ENCODE measurements around the gene MAK.

MAK gene

DNA sequence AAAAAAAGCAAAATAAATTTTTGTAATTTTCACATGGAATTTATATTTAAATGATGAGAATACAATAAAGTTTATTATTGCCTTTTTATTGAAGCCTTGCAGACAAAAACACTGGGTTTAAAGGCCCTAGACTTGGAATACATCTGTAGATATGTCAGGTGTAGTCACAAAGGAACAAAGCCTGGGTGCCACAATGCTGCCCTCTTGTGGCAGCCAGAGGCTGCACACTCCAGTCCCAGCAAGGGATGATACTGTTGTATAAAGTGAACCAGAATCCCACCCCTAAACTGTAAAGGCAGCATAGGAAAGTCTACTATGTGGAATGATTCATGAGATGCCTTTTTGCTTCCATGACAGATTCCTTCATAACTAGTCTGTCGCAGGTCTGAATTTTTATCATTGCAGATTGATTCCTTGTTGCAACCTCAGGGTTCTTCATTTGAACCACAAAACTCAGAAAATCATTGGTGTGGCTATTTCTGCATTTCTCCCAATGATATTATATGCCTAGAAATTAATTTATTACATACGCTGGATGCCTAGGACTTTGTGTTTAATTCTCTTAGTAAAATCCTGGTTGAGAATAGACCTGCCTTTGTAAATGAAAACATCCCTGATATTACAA is 37.0 kb downstream of the MAK start:
- H3K4me3 Mint-ChIP-seq = no peak overlapping the region
- H3K27me3 Mint-ChIP-seq (ENCODE audit: low read depth, poor library complexity) = no peaks in the 10 kb centered on the region
- peaks cover 25% of the 10 kb centered on the region for H3K36me3 Mint-ChIP-seq (ENCODE audit: low read depth)
- H3K9me3 Mint-ChIP-seq = no peaks in the 10 kb centered on the region
- peak; percentile 66 for DNase-seq
- H3K4me1 Mint-ChIP-seq = no peaks in the 10 kb centered on the region
- no peak overlapping the region for H3K27ac Mint-ChIP-seq
- TF ChIP-seq, protein P1, sequence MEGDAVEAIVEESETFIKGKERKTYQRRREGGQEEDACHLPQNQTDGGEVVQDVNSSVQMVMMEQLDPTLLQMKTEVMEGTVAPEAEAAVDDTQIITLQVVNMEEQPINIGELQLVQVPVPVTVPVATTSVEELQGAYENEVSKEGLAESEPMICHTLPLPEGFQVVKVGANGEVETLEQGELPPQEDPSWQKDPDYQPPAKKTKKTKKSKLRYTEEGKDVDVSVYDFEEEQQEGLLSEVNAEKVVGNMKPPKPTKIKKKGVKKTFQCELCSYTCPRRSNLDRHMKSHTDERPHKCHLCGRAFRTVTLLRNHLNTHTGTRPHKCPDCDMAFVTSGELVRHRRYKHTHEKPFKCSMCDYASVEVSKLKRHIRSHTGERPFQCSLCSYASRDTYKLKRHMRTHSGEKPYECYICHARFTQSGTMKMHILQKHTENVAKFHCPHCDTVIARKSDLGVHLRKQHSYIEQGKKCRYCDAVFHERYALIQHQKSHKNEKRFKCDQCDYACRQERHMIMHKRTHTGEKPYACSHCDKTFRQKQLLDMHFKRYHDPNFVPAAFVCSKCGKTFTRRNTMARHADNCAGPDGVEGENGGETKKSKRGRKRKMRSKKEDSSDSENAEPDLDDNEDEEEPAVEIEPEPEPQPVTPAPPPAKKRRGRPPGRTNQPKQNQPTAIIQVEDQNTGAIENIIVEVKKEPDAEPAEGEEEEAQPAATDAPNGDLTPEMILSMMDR (IDR thresholded peaks at IDR 0.05) = peak; percentile 100

DNA sequence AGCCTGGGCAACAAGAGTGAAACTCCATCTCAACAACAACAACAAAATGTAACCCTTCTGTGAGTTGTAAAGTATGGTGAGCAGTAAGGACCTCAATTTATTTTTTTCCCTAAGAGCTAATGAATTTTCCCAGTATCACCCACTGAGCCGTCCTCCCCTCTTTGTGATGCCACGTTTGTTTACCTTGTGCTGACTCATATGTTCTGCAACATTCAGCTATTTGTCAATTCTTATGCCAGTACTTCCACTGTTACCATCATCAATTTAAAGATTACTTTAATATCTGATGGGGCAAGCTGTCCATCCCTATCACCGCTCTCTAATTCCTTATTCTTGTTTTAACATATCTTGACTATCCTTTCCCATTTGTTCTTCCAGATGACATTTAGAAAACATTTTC is 37.5 kb downstream of the MAK start:
- TF ChIP-seq, protein P1 (IDR thresholded peaks at IDR 0.05) = no peak
- H3K27me3 Mint-ChIP-seq (ENCODE audit: low read depth, poor library complexity) = no peaks in the 10 kb centered on the region
- H3K27ac Mint-ChIP-seq = no peak overlapping the region
- peaks cover 23% of the 10 kb centered on the region for H3K36me3 Mint-ChIP-seq (ENCODE audit: low read depth)
- no peaks in the 10 kb centered on the region for H3K9me3 Mint-ChIP-seq
- no peak overlapping the region for H3K4me3 Mint-ChIP-seq
- no peaks in the 10 kb centered on the region for H3K4me1 Mint-ChIP-seq
- no peak for DNase-seq

DNA sequence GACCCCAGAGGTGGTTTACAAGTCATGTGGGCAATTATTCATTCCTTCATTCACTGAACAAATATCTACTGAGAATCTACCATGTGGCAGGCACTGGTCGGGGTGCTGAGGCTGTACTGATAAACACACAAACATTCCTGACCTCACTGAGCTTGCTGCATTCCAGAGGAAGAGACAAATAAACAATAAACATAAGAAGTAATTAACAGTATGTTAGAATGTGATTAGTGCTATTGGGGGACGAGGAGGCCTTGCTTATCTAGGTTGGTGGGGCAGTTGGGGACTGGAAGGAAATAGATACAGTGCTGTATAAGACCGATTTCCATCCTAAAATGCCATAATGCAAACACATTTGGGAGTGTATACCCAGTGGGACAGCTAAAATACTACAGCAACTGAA is 44.1 kb downstream of the MAK start:
- H3K27ac Mint-ChIP-seq = no peak overlapping the region
- TF ChIP-seq, protein P1 (IDR thresholded peaks at IDR 0.05) = no peak

DNA sequence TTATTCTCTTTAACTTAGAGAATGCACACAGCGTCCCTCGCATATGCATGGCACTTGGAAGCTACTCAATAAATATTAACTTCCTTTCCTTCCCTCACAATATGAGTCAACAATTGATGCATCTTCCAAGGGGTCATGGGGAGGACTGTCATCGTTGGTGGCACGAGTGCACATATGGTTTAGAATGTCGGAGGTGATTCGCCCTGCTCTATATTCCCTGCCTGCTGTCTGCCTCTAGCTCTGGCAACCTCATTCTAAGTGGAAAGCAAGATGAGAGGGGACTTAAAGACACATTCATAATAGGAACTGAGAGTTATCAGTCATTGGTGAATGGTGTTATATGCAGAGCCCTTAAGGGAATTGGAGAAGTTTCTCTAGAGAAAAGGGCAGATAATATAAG is 44.6 kb downstream of the MAK start:
- TF ChIP-seq, protein P1 (IDR thresholded peaks at IDR 0.05) = no peak
- DNase-seq = no peak
- H3K27me3 Mint-ChIP-seq (ENCODE audit: low read depth, poor library complexity) = no peaks in the 10 kb centered on the region

More for the DNA sequence above, 44.1 kb downstream of the MAK start:
- peaks cover 34% of the 10 kb centered on the region for H3K36me3 Mint-ChIP-seq (ENCODE audit: low read depth)
- H3K9me3 Mint-ChIP-seq = no peaks in the 10 kb centered on the region
- H3K27me3 Mint-ChIP-seq (ENCODE audit: low read depth, poor library complexity) = no peaks in the 10 kb centered on the region
- no peak overlapping the region for H3K4me3 Mint-ChIP-seq
- no peak for DNase-seq
- no peaks in the 10 kb centered on the region for H3K4me1 Mint-ChIP-seq

DNA sequence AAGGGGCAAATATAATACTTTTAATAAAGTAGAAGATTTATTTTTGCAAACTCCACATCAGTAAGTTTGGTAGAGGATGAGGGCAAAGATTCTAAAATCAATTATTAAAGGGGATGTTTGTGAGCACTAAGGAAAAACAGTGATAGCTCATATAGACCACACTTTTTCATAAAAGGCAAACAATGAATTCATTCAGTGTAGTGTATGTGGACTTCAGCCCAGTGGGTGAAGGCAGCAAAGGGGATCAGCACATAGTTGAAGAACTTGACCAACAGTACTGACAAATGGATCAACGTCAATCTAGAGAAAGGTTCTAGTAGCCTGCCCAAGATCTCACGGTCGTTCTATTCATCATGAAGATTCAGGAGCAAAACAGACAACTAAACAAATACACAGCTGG is 45.3 kb downstream of the MAK start:
- H3K4me3 Mint-ChIP-seq = no peak overlapping the region
- H3K36me3 Mint-ChIP-seq (ENCODE audit: low read depth) = peaks cover 42% of the 10 kb centered on the region
- H3K4me1 Mint-ChIP-seq = no peaks in the 10 kb centered on the region
- no peak for DNase-seq
- no peaks in the 10 kb centered on the region for H3K9me3 Mint-ChIP-seq
- H3K27ac Mint-ChIP-seq = no peak overlapping the region
- H3K27me3 Mint-ChIP-seq (ENCODE audit: low read depth, poor library complexity) = no peaks in the 10 kb centered on the region
- TF ChIP-seq, protein P1 (IDR thresholded peaks at IDR 0.05) = no peak

More for the DNA sequence above, 44.6 kb downstream of the MAK start:
- H3K4me1 Mint-ChIP-seq = no peaks in the 10 kb centered on the region
- H3K9me3 Mint-ChIP-seq = no peaks in the 10 kb centered on the region
- peaks cover 39% of the 10 kb centered on the region for H3K36me3 Mint-ChIP-seq (ENCODE audit: low read depth)
- H3K27ac Mint-ChIP-seq = no peak overlapping the region
- no peak overlapping the region for H3K4me3 Mint-ChIP-seq

DNA sequence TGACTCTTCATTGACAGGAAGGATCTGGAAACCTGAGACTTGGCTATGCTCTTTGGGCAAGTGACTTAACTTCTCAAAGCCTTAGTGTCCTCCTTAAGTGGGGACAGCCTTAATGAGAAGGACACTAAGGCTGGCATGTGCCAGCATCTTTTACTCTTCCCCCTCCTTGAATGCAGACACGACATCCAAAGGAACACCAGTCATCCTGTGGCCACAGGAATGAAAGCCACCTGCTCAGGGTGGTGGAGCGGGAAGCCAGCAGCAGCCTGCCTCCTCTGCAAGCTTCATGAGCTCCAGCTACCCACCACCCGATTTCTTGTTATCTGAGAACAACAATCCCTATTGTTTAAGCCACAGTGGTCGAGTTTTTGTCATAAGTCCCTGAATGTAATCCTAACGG is 46.2 kb downstream of the MAK start:
- no peak for DNase-seq
- H3K4me1 Mint-ChIP-seq = no peaks in the 10 kb centered on the region
- H3K4me3 Mint-ChIP-seq = no peak overlapping the region
- H3K9me3 Mint-ChIP-seq = peaks cover under 1% of the 10 kb centered on the region
- TF ChIP-seq, protein P1 (IDR thresholded peaks at IDR 0.05) = no peak
- H3K27me3 Mint-ChIP-seq (ENCODE audit: low read depth, poor library complexity) = no peaks in the 10 kb centered on the region
- no peak overlapping the region for H3K27ac Mint-ChIP-seq
- H3K36me3 Mint-ChIP-seq (ENCODE audit: low read depth) = peaks cover 44% of the 10 kb centered on the region
